Esophagus muscularis mucosa (tissue), 3 donors: ENCODE data around the gene CEMIP2.

Source experiments
- EP300 ChIP-seq: sonication (generic); formaldehyde crosslinking; IDR thresholded peaks from one replicate; pipeline ENCODE4 v1.6.1; 2017; ENCODE audit warnings: antibody characterized with exemption
- POLR2AphosphoS5 ChIP-seq, 2 donors: sonication (generic); formaldehyde crosslinking; IDR thresholded peaks; one replicate each; pipeline ENCODE4 v1.6.1; 2017; ENCODE audit warnings: antibody characterized with exemption in 2 of 2

GRCh38 chr9:71646131-71646530, 122.2 kb downstream of the CEMIP2 start:
- TF ChIP-seq POLR2AphosphoS5 (IDR thresholded peaks at IDR 0.05) (no peak), EP300 (no peak)
